OCI-LY7 (cell line): ENCODE data around the gene REN.

ENCODE experiments used
- EZH2phosphoT487 ChIP-seq: fragments of 200-600 bp; sonication (generic); IDR thresholded peaks from 2 replicates; pipeline ENCODE4 v1.6.1; 2018; ENCODE audit warnings: low read depth, borderline replicate concordance, mild to moderate bottlenecking, mixed run types, antibody characterized with exemption, low read length, moderate library complexity, mixed read lengths
- TF ChIP-seq, protein P1 (sequence below): fragments of 200-600 bp; sonication (generic); conservative IDR thresholded peaks from 2 replicates; pipeline ENCODE4 v1.5.1; 2014; ENCODE audit warnings: mild to moderate bottlenecking, antibody characterized with exemption, low read length, moderate library complexity, mixed read lengths

DNA sequence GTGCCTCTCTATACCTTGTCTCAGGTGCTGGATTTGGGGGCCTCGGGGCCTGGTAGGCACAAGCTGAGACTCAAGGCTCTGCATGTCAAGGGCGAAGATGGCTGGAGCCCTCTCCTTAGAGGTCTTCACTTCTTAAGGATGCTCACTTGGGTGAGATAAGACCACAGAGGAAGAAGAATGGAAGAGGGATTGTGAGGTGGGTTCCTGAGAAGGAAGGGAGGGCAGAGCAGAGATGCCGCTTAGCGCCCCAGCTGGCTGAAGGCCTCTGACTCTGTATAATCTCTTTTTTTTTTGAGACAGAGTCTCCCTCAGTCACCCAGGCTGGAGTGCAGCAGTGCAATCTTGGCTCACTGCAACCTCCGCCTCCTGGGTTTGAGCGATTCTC lies 61.0 kb downstream of the REN start:
- TF ChIP-seq, protein P1, sequence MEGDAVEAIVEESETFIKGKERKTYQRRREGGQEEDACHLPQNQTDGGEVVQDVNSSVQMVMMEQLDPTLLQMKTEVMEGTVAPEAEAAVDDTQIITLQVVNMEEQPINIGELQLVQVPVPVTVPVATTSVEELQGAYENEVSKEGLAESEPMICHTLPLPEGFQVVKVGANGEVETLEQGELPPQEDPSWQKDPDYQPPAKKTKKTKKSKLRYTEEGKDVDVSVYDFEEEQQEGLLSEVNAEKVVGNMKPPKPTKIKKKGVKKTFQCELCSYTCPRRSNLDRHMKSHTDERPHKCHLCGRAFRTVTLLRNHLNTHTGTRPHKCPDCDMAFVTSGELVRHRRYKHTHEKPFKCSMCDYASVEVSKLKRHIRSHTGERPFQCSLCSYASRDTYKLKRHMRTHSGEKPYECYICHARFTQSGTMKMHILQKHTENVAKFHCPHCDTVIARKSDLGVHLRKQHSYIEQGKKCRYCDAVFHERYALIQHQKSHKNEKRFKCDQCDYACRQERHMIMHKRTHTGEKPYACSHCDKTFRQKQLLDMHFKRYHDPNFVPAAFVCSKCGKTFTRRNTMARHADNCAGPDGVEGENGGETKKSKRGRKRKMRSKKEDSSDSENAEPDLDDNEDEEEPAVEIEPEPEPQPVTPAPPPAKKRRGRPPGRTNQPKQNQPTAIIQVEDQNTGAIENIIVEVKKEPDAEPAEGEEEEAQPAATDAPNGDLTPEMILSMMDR, result no peak
- TF ChIP-seq EZH2phosphoT487, result no peak
